HepG2 (cell line): Measurements from ENCODE around the gene PHLPP2. TPM values are rescaled to one million over a fixed set of nuclear protein-coding genes. Genes with fewer than 3 reads are reported as not detected.

Source experiments
- ATAC-seq: fragments of 200-7000 bp; cut with Tn5 transposase; 3 replicates; pipeline ENCODE4 v1.9.1; 2020; ENCODE audit warnings: mild to moderate bottlenecking, moderate library complexity
- BruUV-seq: library from RNA; stranded (reverse); fragments of 400-500 nt; replicated peaks from 2 replicates; lab custom pipeline; 2021; lab: Mats Ljungman, UMichigan
- CTCF ChIA-PET: fragments of 300-600 bp; formaldehyde crosslinking; extraction: SDS; loops from one replicate; lab custom pipeline; 2021; ENCODE audit warnings: low total read pairs, inconsistent platforms, low intra/inter-chr PET ratio; lab: Yijun Ruan, JAX
- POLR2A ChIA-PET: fragments of 350-600 bp; sonication (Branson Sonifier 250); formaldehyde crosslinking; loops from one replicate; lab custom pipeline; 2020; ENCODE audit warnings: antibody characterized with exemption, inconsistent platforms; lab: Yijun Ruan, JAX
- DNase-seq: peaks from one replicate; pipeline ENCODE4 v3.0.0-alpha.2; 2015; ENCODE audit warnings: low spot score
- FAIRE-seq: peaks from 3 replicates; lab custom pipeline; 2011; peaks lifted over from hg19 to GRCh38; lab: Jason Lieb, UNC
- H2AFZ ChIP-seq: one replicate; pipeline ENCODE4 v1.6.1; 2011; ENCODE audit warnings: low read length, inconsistent platforms
- H3K27ac ChIP-seq: fragments of 300-600 bp; 3 replicates; pipeline ENCODE4 v1.8.0; 2011; ENCODE audit warnings: mixed run types, mild to moderate bottlenecking, mixed read lengths, low read length, inconsistent platforms; ENCODE audit not compliant: insufficient read depth; ENCODE audit errors: extremely low read length
- H3K27me3 ChIP-seq, 2 experiments: fragments of 200-600 bp in 1 of 2; 2 replicates in 1 of 2; 3 replicates in 1 of 2; pipeline versions ENCODE4 v1.6.0 to v1.8.0; 2011; ENCODE audit warnings: low read length in 2 of 2, mild to moderate bottlenecking in 2 of 2, moderate library complexity in 2 of 2, inconsistent platforms in 1 of 2; ENCODE audit not compliant: insufficient read depth in 2 of 2, control insufficient read depth in 1 of 2
- H3K36me3 ChIP-seq, 2 experiments: fragments of 200-600 bp in 1 of 2; replicated peaks in 1 of 2; 2 replicates in 1 of 2; 3 replicates in 1 of 2; pipeline versions ENCODE4 v1.5.1 to v1.8.0; 2011; ENCODE audit warnings: low read length in 2 of 2, inconsistent platforms in 1 of 2; ENCODE audit not compliant: insufficient read depth in 2 of 2, control insufficient read depth in 1 of 2
- H3K4me1 ChIP-seq: 2 replicates; pipeline ENCODE4 v1.5.1; 2012; ENCODE audit warnings: low read length, inconsistent platforms; ENCODE audit not compliant: insufficient read depth
- H3K4me2 ChIP-seq: 2 replicates; pipeline ENCODE4 v1.6.0; 2011; ENCODE audit warnings: low read depth, low read length, inconsistent platforms
- H3K4me3 ChIP-seq, 3 experiments: fragments of 200-600 bp in 1 of 3; sonication (generic), shearing (Covaris generic) in 1 of 3; replicated peaks in 1 of 3; 2 replicates each; pipeline ENCODE4 v1.5.1; 2011 to 2016; ENCODE audit warnings: low read length in 3 of 3, inconsistent platforms in 2 of 3, low read depth in 2 of 3, mild to moderate bottlenecking in 2 of 3, control low read depth in 1 of 3, mixed read lengths in 1 of 3; ENCODE audit not compliant: insufficient read depth in 1 of 3
- H3K79me2 ChIP-seq: one replicate; pipeline ENCODE4 v1.6.1; 2011; ENCODE audit warnings: low read length, inconsistent platforms; ENCODE audit not compliant: insufficient read depth
- H3K9ac ChIP-seq: 2 replicates; pipeline ENCODE4 v1.6.0; 2011; ENCODE audit warnings: mild to moderate bottlenecking, low read depth, low read length, inconsistent platforms; ENCODE audit not compliant: insufficient read depth
- H3K9me3 ChIP-seq: 2 replicates; pipeline ENCODE4 v1.5.1; 2012; ENCODE audit warnings: mild to moderate bottlenecking, low read length
- H4K20me1 ChIP-seq: 2 replicates; pipeline ENCODE4 v1.6.0; 2011; ENCODE audit warnings: inconsistent platforms, mild to moderate bottlenecking, low read length, moderate library complexity; ENCODE audit not compliant: insufficient read depth
- AKNA ChIP-seq: sonication (generic); formaldehyde crosslinking; IDR thresholded peaks from 2 replicates; pipeline ENCODE4 v1.4.0; 2020; ENCODE audit warnings: missing genetic modification reagents, borderline replicate concordance
- CSRNP2 ChIP-seq: sonication (generic); formaldehyde crosslinking; conservative IDR thresholded peaks from 2 replicates; pipeline ENCODE4 v1.8.0; 2022; ENCODE audit warnings: low read depth, missing genetic modification reagents
- ETV6 ChIP-seq: sonication (generic); formaldehyde crosslinking; conservative IDR thresholded peaks from 2 replicates; pipeline ENCODE4 v1.4.0; 2020; ENCODE audit warnings: missing genetic modification reagents
- MAF1 ChIP-seq: sonication (generic); formaldehyde crosslinking; IDR thresholded peaks from 2 replicates; pipeline ENCODE4 v1.5.0; 2020; ENCODE audit warnings: missing genetic modification reagents, borderline replicate concordance
- MAFF ChIP-seq: IDR thresholded peaks from 2 replicates; pipeline ENCODE4 v1.6.1; 2011; ENCODE audit warnings: low read depth, low read length, improper control_type of control experiment
- MAFK ChIP-seq, 2 experiments: IDR thresholded peaks in 1 of 2; conservative IDR thresholded peaks in 1 of 2; 2 replicates each; pipeline ENCODE4 v1.6.1; 2011; ENCODE audit warnings: improper control_type of control experiment in 2 of 2, low read length in 2 of 2
- MAZ ChIP-seq, 2 experiments: sonication (generic) in 1 of 2; formaldehyde crosslinking in 1 of 2; IDR thresholded peaks; 2 replicates each; pipeline versions ENCODE4 v1.5.0 to v1.6.1; 2012 to 2020; ENCODE audit warnings: low read depth in 2 of 2, mild to moderate bottlenecking in 2 of 2, borderline replicate concordance in 1 of 2, improper control_type of control experiment in 1 of 2, low read length in 1 of 2, missing genetic modification reagents in 1 of 2, moderate library complexity in 1 of 2
- NFRKB ChIP-seq: fragments of 450-650 bp; IDR thresholded peaks from 2 replicates; pipeline ENCODE4 v1.6.1; 2017
- NR1H2 ChIP-seq: sonication (generic); formaldehyde crosslinking; IDR thresholded peaks from 2 replicates; pipeline ENCODE4 v1.8.1; 2022; ENCODE audit warnings: low read depth, missing genetic modification reagents, borderline replicate concordance
- PPARG ChIP-seq: conservative IDR thresholded peaks from 2 replicates; pipeline ENCODE4 v1.6.1; 2016; ENCODE audit warnings: missing biosample characterization, missing genetic modification reagents
- STAT5B ChIP-seq: sonication (generic); formaldehyde crosslinking; IDR thresholded peaks from 2 replicates; pipeline ENCODE4 v1.4.0; 2020; ENCODE audit warnings: missing genetic modification reagents
- YEATS2 ChIP-seq: sonication (generic); formaldehyde crosslinking; IDR thresholded peaks from 2 replicates; pipeline ENCODE4 v1.4.0; 2020; ENCODE audit warnings: missing genetic modification reagents, borderline replicate concordance
- ZFAT ChIP-seq: sonication (generic); formaldehyde crosslinking; conservative IDR thresholded peaks from 2 replicates; pipeline ENCODE4 v1.8.1; 2023; ENCODE audit warnings: missing genetic modification reagents, inconsistent platforms
- WGBS: methylation state at CpG from one replicate; pipeline ENCODE4 v1.1.6; 2017; ENCODE audit warnings: low lambda C conversion rate; 5-methylcytosine and 5-hydroxymethylcytosine counted together
- in situ Hi-C: cut with HindIII; loops from 2 replicates; pipeline ENCODE4 v1.10.0; 2017; ENCODE audit warnings: low pct_unique_long_range_greater_than_20kb; ENCODE audit not compliant: extremely low pct_ligation_motif_present
- intact Hi-C: fragments of 100-400 bp; cut with micrococcal nuclease; formaldehyde crosslinking; loops from one replicate; pipeline ENCODE4 v1.10.0; 2022; ENCODE audit not compliant: unreplicated experiment
- polyA plus RNA-seq, 8 experiments: library from polyadenylated mRNA; depleted of rRNA in 3 of 8; stranded (reverse) in 7 of 8; unstranded in 1 of 8; fragments of >200 nt; fragmentation: Illumina TruSeq in 4 of 8; extraction: Trizol in 4 of 8; gene quantifications; 2 replicates each; pipeline versions ENCODE4 v1.2.1 to v1.2.3, GENCODE V29; 2011 to 2016; ENCODE audit warnings: low read depth in 4 of 8, missing spikeins in 1 of 8, mixed read lengths in 1 of 8; ENCODE audit not compliant: insufficient read depth in 1 of 8
- total RNA-seq, 5 experiments: library from RNA; depleted of rRNA; stranded (reverse); fragments of >200 nt; fragmentation: Illumina TruSeq; extraction: Trizol; gene quantifications; 2 replicates each; pipeline ENCODE4 v1.2.3, GENCODE V29; 2016; ENCODE audit warnings: low read depth in 1 of 5

Gene PHLPP2
- total and polyA plus RNA-seq, 2 of the 13 experiments (the other 11 are each of a cell fraction or from before 2014, with no cell fraction given), result 8.9 TPM

- DNase-seq, result no peak
- H3K4me1 ChIP-seq, result no peaks in the 10 kb centered on the region
- no peak overlapping the region for H3K4me3 ChIP-seq
- H3K79me2 ChIP-seq, result no peaks in the 10 kb centered on the region
- POLR2A ChIA-PET, result no interaction called here
- TF ChIP-seq STAT5B (no peak), ETV6 (no peak), MAFK (conservative IDR thresholded peaks at IDR 0.05 in 1 of 2, IDR thresholded peaks at IDR 0.05 in 1 of 2; ENCODE audit: low read length in 2 of 2) (peak; percentile 72 to 74), MAFF (peak; percentile 69; the same call in 1 of the 2 replicates)
- TF ChIP-seq, all 625 proteins: peak for 2
- FAIRE-seq (no peak), ATAC-seq (no peak)
- Histone ChIP-seq H3K36me3 (peaks cover 12 to 13% of the 10 kb centered on the region in 2 experiments; a peak in 4 of 5 replicates), H3K9ac (no peak overlapping the region), H2AFZ (no peak overlapping the region), H3K27ac (no peak overlapping the region), H3K4me2 (no peak overlapping the region), H4K20me1 (no peaks in the 10 kb centered on the region), H3K9me3 (no peaks in the 10 kb centered on the region), H3K27me3 (no peaks in the 10 kb centered on the region)
- in situ Hi-C loops, result no loop called here
- intact Hi-C loops, result no loop called here
- BruUV-seq, result no TSS peak
- 89% methylated on average over 1 of the region's 1 CpG for WGBS
- CTCF ChIA-PET, result no interaction called here
Observed at GRCh38 chr16:71703333-71703732, 21.2 kb downstream of the PHLPP2 start.

GRCh38 chr16:71700831-71701230, 23.7 kb downstream of the PHLPP2 start:
- in situ Hi-C loops (no loop called here), intact Hi-C loops (no loop called here)
- DNase-seq, result no peak
- BruUV-seq, result no TSS peak
- H3K4me2 ChIP-seq, result no peak overlapping the region
- H4K20me1 ChIP-seq, result no peaks in the 10 kb centered on the region
- no peak overlapping the region for H2AFZ ChIP-seq
- no peaks in the 10 kb centered on the region for H3K9me3 ChIP-seq
- ChIA-PET CTCF (no interaction called here), POLR2A (no interaction called here)
- WGBS, result 89% methylated on average over 4 of the region's 4 CpGs
- H3K4me3 ChIP-seq, result no peak overlapping the region
- no peaks in the 10 kb centered on the region for H3K4me1 ChIP-seq
- H3K27ac ChIP-seq, result no peak overlapping the region
- FAIRE-seq, result no peak
- H3K79me2 ChIP-seq, result no peaks in the 10 kb centered on the region
- peaks cover 10 to 18% of the 10 kb centered on the region in 2 experiments; a peak in 4 of 5 replicates for H3K36me3 ChIP-seq
- H3K27me3 ChIP-seq, result no peaks in the 10 kb centered on the region
- ATAC-seq, result no peak
- no peak overlapping the region for H3K9ac ChIP-seq
- no peak for TF ChIP-seq NR1H2
- TF ChIP-seq AKNA (CRISPR knock-in tag), result no peak
- no peak for TF ChIP-seq MAZ (IDR thresholded peaks at IDR 0.05; ENCODE audit: borderline replicate concordance, low read depth, low read length)
- TF ChIP-seq MAZ (CRISPR knock-in tag; IDR thresholded peaks at IDR 0.05; ENCODE audit: low read depth), result no peak
- no peak for TF ChIP-seq ZFAT
- no peak for TF ChIP-seq NFRKB
- no peak for TF ChIP-seq MAF1 (CRISPR knock-in tag)
- TF ChIP-seq PPARG, result no peak
- TF ChIP-seq CSRNP2, result no peak
- TF ChIP-seq YEATS2 (CRISPR knock-in tag), result no peak
